ENCODE measurements around the gene SSBP4. TPM values are rescaled to one million over a fixed set of nuclear protein-coding genes. Genes with fewer than 3 reads are reported as not detected.

SSBP4 gene
- total RNA-seq, 4 donors from 2014 or later: 34.0 to 85.8 (median 39.9) TPM

DNA sequence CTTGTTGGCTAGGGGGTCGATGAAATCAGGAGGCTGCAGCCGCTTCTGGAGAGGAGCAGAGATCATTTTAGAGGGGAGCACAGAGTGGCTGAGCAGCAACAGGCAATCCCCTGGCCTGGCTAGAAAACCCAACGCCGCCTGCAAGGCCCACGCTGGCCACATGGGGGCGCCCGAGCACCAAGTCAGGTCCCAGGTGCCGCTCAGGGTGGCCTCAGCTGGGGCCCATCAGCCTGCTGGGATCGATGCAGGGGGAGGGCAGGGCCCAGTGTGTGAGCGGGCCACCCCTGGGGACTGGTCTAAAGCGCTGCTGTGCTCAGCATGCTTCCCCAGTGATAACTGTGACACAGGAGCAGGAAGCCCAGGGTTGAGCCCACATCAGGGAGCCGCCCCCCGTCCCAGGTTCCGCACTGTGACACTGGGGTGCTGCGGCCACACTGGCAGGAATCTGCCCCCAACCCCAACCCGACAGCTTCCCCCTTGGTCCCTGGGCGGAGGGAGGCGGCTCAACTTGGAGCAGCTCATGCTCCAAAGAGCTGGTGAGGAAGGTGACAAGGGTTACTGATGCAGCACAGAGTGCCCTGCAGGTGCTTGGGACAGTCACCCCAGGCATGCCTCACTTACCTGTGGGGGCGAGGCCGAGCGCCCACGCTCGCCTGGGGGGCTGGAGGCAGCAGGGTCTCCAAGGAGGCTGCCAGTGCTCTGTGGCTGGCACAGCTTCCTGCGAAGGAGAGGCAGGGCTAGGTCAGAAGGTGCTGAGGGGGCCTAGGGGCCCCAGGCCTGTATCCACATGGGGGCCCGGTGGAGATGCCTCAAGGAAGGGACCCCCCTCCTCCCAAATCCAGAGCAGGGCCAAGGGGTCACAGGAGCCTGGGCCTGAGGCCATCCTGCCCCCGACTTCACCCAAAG is 32.0 kb downstream of the SSBP4 start:
- Histone ChIP-seq H3K4me1 (peaks cover 0 to 11% (median 0%) of the 10 kb centered on the region in 4 donors), H3K27ac (peak overlapping the region in 1 of 4 donors; percentile 39), H3K9me3 (no peaks in the 10 kb centered on the region), H3K27me3 (no peaks in the 10 kb centered on the region), H3K4me3 (no peak overlapping the region), H3K36me3 (peaks cover 0 to 68% (median 0%) of the 10 kb centered on the region in 3 donors)
- peak; percentile 84 to 95 (median 92) for DNase-seq
- peak; percentile 95 to 99 (median 97) for TF ChIP-seq CTCF (IDR thresholded peaks at IDR 0.05)
- no peak for TF ChIP-seq POLR2A (IDR thresholded peaks at IDR 0.05)

DNA sequence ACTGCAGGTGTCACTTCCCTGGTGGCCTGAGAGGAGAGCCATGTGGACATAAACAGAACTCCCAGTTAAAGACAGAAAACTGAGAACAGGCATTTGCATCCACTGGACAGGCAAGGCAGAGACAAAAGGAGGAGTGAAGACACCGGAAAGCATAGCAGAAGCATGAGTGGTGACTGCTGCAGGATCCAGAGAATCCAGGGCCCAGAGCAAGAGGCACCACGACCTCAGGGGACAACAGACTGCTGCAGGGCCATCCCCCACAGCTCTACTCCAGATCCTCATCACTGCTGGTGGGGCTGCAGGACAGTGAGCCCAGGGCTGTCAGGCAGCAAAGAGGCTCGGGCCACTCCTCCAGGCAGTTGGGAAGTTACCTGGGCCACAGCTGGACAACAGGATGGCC is 33.2 kb downstream of the SSBP4 start:
- no peak overlapping the region for H3K27ac ChIP-seq
- H3K4me3 ChIP-seq: no peak overlapping the region
- H3K9me3 ChIP-seq: no peaks in the 10 kb centered on the region
- peaks cover 0 to 68% (median 0%) of the 10 kb centered on the region in 3 donors for H3K36me3 ChIP-seq
- no peak for TF ChIP-seq CTCF (IDR thresholded peaks at IDR 0.05)
- no peak for TF ChIP-seq POLR2A (IDR thresholded peaks at IDR 0.05)
- H3K27me3 ChIP-seq: no peaks in the 10 kb centered on the region
- peaks cover 0 to 11% (median 0%) of the 10 kb centered on the region in 4 donors for H3K4me1 ChIP-seq
- no peak for DNase-seq

DNA sequence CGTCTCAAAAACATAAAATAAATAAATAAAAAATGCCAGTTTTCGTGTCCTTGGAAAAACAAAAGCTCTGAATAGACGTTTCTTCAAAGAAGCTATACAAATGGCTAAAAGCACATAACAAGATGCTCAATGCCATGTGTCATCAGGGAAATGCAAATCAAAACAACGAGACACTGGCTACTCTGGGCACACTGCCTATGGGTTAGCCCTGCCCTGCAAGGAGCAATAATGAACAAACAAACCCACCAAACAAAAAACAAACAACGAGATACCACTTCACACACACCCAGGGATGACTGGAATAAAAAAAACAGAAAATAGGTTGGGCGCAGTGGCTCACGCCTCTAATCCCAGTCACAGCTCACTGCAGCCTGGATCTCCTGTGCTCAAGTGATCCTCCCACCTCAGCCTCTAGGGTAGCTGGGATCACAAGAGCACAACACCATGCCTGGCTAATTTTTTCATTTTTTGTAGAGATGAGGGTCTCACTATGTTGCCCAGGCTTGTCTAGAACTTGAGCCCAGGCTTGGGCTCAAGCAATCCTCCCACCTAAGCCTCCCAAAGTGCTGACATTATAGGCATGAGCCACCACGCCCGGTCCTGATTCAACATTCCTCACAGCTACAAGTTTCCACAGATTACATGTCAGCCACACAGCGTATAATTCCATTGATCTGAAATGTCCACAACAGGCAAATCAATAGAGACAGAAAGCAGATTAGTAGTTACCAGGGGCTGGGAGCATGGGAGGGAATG is 34.2 kb downstream of the SSBP4 start:
- H3K4me1 ChIP-seq: peaks cover 0 to 11% (median 0%) of the 10 kb centered on the region in 4 donors
- H3K36me3 ChIP-seq: peaks cover 0 to 73% (median 0%) of the 10 kb centered on the region in 3 donors
- no peaks in the 10 kb centered on the region for H3K9me3 ChIP-seq

DNA sequence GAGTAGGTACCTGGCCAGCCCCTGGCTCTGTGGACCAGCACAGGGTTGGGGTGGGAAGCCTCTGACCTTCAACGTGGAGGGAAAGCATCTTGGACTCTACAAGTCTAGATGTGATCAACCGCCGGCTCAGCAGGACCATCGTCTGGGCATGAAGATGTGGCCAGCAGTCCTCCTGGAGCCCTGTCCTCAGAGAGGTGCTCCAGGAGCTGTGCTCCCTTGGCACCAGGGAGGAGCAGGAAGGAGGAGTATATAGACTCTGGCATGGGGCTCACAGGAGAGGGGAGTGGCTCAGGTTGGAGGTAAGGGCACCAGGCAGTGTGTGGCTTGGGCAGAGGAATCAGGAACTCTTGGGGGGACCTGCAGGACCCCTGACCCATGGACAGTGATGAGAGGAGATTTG is 37.1 kb downstream of the SSBP4 start:
- Histone ChIP-seq H3K4me1 (peaks cover 0 to 24% (median 2%) of the 10 kb centered on the region in 4 donors), H3K27ac (peak overlapping the region in 1 of 4 donors; percentile 42), H3K9me3 (no peaks in the 10 kb centered on the region), H3K4me3 (no peak overlapping the region), H3K36me3 (peaks cover 0 to 63% (median 0%) of the 10 kb centered on the region in 3 donors), H3K27me3 (no peaks in the 10 kb centered on the region)
- DNase-seq: no peak
- TF ChIP-seq POLR2A (IDR thresholded peaks at IDR 0.05) (no peak), CTCF (IDR thresholded peaks at IDR 0.05) (no peak)

More for the DNA sequence above, 34.2 kb downstream of the SSBP4 start:
- H3K27ac ChIP-seq: no peak overlapping the region
- no peak overlapping the region for H3K4me3 ChIP-seq
- DNase-seq: no peak
- no peaks in the 10 kb centered on the region for H3K27me3 ChIP-seq
- TF ChIP-seq POLR2A (IDR thresholded peaks at IDR 0.05): no peak
- TF ChIP-seq CTCF (IDR thresholded peaks at IDR 0.05): no peak

DNA sequence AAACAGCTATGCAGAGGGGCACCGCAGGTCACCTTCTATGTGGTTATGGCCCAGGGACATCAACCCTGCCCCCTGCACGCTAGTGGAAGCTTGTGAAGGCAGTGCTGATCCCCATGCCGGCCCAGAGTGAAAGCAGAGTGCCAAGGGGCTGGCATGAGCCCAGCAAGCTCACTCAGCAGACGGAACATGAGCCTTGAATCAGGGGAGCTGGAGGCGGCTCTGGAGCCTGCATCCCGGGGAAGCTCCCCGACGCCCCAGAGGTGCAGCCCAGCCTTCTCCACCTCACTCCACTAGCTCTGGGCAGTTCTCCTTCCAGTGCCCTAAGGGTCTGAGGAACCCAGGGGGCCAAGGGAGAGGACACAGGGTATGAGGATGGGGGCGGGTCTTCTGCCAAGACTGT is 37.8 kb downstream of the SSBP4 start:
- Histone ChIP-seq H3K4me3 (no peak overlapping the region), H3K9me3 (no peaks in the 10 kb centered on the region), H3K4me1 (peaks cover 0 to 25% (median 2%) of the 10 kb centered on the region in 4 donors), H3K27me3 (no peaks in the 10 kb centered on the region), H3K36me3 (peaks cover 0 to 62% (median 0%) of the 10 kb centered on the region in 3 donors), H3K27ac (peak overlapping the region in 3 of 4 donors; percentile 30 to 52 (median 42))
- no peak for DNase-seq
- TF ChIP-seq POLR2A (IDR thresholded peaks at IDR 0.05) (no peak), CTCF (IDR thresholded peaks at IDR 0.05) (no peak)
